ENCODE data around the gene C9orf85. TPM values are rescaled to one million over a fixed set of nuclear protein-coding genes. Genes with fewer than 3 reads are reported as not detected.

The C9orf85 gene
- total RNA-seq, 4 donors from 2014 or later: 12.3 to 18.4 (median 16.0) TPM

DNA sequence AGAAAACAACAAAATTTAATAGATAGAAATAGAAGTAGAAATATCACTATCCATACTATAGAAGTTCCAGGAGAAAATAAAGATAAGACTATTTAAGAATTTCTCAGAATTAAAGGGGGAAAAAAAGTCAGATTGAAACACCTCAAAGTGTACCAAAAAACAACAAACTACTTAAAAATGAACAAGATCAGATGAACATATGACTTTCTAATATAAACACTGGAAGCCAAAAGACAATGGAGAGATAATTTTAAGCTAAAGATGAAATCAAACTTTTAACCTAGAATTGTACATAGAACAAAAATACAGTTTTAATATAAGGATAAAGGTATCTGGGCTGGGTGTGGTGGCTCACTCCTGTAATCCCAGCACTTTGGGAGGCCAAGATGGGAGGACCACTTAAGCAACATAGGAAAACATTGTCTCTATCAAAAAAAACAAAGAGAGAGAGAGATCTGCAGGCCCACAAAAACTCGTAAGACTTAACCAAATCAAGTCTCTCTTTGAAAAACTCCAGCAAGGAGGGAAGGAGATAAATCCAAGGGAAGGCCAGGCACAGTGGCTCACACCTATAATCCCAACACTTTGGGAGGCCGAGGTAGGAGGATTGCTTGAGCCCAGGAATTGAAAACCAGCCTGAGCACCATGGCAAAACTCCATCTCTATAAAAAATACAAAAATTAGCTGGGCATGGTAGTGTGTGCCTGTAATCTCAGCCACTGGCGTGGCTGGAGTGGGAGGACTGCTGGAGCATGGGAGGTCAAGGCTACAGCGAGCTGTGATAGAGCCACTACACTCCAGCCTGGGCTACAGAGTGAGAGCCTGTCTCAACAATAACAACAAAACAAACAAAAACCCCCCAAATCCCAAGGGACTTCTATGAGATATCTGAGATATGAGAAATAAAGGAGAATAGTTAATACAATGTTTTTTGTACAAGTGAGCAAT, 32.8 kb upstream of the C9orf85 start:
- H3K9me3 ChIP-seq: peaks cover 0 to 54% (median 19%) of the 10 kb centered on the region in 4 donors
- H3K27me3 ChIP-seq: no peaks in the 10 kb centered on the region
- no peak overlapping the region for H3K27ac ChIP-seq
- TF ChIP-seq POLR2A (IDR thresholded peaks at IDR 0.05) (no peak), EP300 (IDR thresholded peaks at IDR 0.05) (no peak), CTCF (IDR thresholded peaks at IDR 0.05) (no peak)
- no peaks in the 10 kb centered on the region for H3K4me1 ChIP-seq
- H3K4me3 ChIP-seq: no peak overlapping the region
- H3K36me3 ChIP-seq: peaks cover 0 to 28% (median 0%) of the 10 kb centered on the region in 3 donors
- WGBS, 2 donors: 95 to 98% methylated on average over 4 of the region's 4 CpGs
- no peak for DNase-seq (ENCODE audit: low spot score in 2 of 2)

GRCh38 chr9:71879644-71880174, 31.7 kb upstream of the C9orf85 start:
- no peak overlapping the region for H3K27ac ChIP-seq
- H3K9me3 ChIP-seq: peaks cover 0 to 65% (median 24%) of the 10 kb centered on the region in 4 donors
- 91 to 97% methylated on average over 2 of the region's 2 CpGs for WGBS, 2 donors
- H3K4me1 ChIP-seq: no peaks in the 10 kb centered on the region
- no peaks in the 10 kb centered on the region for H3K27me3 ChIP-seq
- H3K4me3 ChIP-seq: no peak overlapping the region
- TF ChIP-seq POLR2A (IDR thresholded peaks at IDR 0.05): no peak
- no peak for TF ChIP-seq CTCF (IDR thresholded peaks at IDR 0.05)
- no peak for TF ChIP-seq EP300 (IDR thresholded peaks at IDR 0.05)
- no peak for DNase-seq (ENCODE audit: low spot score in 2 of 2)
- H3K36me3 ChIP-seq: peaks cover 0 to 28% (median 0%) of the 10 kb centered on the region in 3 donors

GRCh38 chr9:71884005-71884404, 27.4 kb upstream of the C9orf85 start:
- Histone ChIP-seq H3K27ac (no peak overlapping the region), H3K27me3 (no peaks in the 10 kb centered on the region), H3K36me3 (peaks cover 0 to 26% (median 0%) of the 10 kb centered on the region in 3 donors), H3K4me3 (no peak overlapping the region), H3K9me3 (peaks cover 0 to 45% (median 15%) of the 10 kb centered on the region in 4 donors), H3K4me1 (peaks cover 0 to 11% (median 0%) of the 10 kb centered on the region in 4 donors)
- no peak for DNase-seq (ENCODE audit: low spot score in 2 of 2)
- TF ChIP-seq CTCF (IDR thresholded peaks at IDR 0.05) (no peak), POLR2A (IDR thresholded peaks at IDR 0.05) (no peak), EP300 (IDR thresholded peaks at IDR 0.05) (no peak)

- Histone ChIP-seq H3K27ac (no peak overlapping the region), H3K4me3 (no peak overlapping the region), H3K27me3 (no peaks in the 10 kb centered on the region), H3K36me3 (peaks cover 0 to 26% (median 0%) of the 10 kb centered on the region in 3 donors), H3K4me1 (peaks cover 0 to 11% (median 0%) of the 10 kb centered on the region in 4 donors), H3K9me3 (peaks cover 0 to 33% (median 8%) of the 10 kb centered on the region in 4 donors)
- DNase-seq (ENCODE audit: low spot score in 2 of 2): no peak
- TF ChIP-seq CTCF (IDR thresholded peaks at IDR 0.05): no peak
- no peak for TF ChIP-seq EP300 (IDR thresholded peaks at IDR 0.05)
- no peak for TF ChIP-seq POLR2A (IDR thresholded peaks at IDR 0.05)
- 10 to 15% methylated on average over 2 of the region's 2 CpGs for WGBS, 2 donors
These were observed 26.0 kb upstream of the C9orf85 start for GRCh38 chr9:71885467-71885866.

- Histone ChIP-seq H3K36me3 (peaks cover 0 to 26% (median 0%) of the 10 kb centered on the region in 3 donors), H3K4me3 (no peak overlapping the region), H3K27ac (no peak overlapping the region), H3K4me1 (peaks cover 0 to 11% (median 0%) of the 10 kb centered on the region in 4 donors), H3K9me3 (peaks cover 0 to 27% (median 7%) of the 10 kb centered on the region in 4 donors), H3K27me3 (no peaks in the 10 kb centered on the region)
- DNase-seq (ENCODE audit: low spot score in 2 of 2): no peak
- no peak for TF ChIP-seq CTCF (IDR thresholded peaks at IDR 0.05)
- no peak for TF ChIP-seq POLR2A (IDR thresholded peaks at IDR 0.05)
- no peak for TF ChIP-seq EP300 (IDR thresholded peaks at IDR 0.05)
- WGBS, 2 donors: 95 to 100% methylated on average over 1 of the region's 1 CpG
These were observed 25.4 kb upstream of the C9orf85 start for GRCh38 chr9:71886015-71886414.
